Ectodermal cell (in vitro differentiated cells): ENCODE data around the gene DCDC2C.

ENCODE experiments used
- H3K27ac ChIP-seq: 2 replicates; pipeline ENCODE4 v1.7.0; 2013; ENCODE audit warnings: mild to moderate bottlenecking, low read depth, low read length; ENCODE audit not compliant: insufficient read depth, poor library complexity, severe bottlenecking
- H3K27me3 ChIP-seq: 2 replicates; pipeline ENCODE4 v1.7.0; 2013; ENCODE audit warnings: mild to moderate bottlenecking, low read length; ENCODE audit not compliant: insufficient read depth, control insufficient read depth, poor library complexity, severe bottlenecking
- H3K36me3 ChIP-seq: one replicate; pipeline ENCODE4 v1.7.0; 2013; ENCODE audit warnings: low read length; ENCODE audit not compliant: control insufficient read depth, insufficient read depth
- H3K4me1 ChIP-seq: one replicate; pipeline ENCODE4 v1.7.0; 2013; ENCODE audit warnings: low read length; ENCODE audit not compliant: control insufficient read depth, insufficient read depth
- H3K4me3 ChIP-seq: 2 replicates; pipeline ENCODE4 v1.7.0; 2013; ENCODE audit warnings: low read depth, low read length, control low read depth; ENCODE audit not compliant: insufficient read depth
- H3K9me3 ChIP-seq: 2 replicates; pipeline ENCODE4 v1.7.0; 2013; ENCODE audit warnings: mild to moderate bottlenecking, low read length, moderate library complexity; ENCODE audit not compliant: control insufficient read depth
- WGBS, 2 experiments: methylation state at CpG; one replicate each; pipeline ENCODE4 v1.1.7; 2013; ENCODE audit warnings: missing lambda C conversion rate in 2 of 2; 5-methylcytosine and 5-hydroxymethylcytosine counted together

The DCDC2C gene

DNA sequence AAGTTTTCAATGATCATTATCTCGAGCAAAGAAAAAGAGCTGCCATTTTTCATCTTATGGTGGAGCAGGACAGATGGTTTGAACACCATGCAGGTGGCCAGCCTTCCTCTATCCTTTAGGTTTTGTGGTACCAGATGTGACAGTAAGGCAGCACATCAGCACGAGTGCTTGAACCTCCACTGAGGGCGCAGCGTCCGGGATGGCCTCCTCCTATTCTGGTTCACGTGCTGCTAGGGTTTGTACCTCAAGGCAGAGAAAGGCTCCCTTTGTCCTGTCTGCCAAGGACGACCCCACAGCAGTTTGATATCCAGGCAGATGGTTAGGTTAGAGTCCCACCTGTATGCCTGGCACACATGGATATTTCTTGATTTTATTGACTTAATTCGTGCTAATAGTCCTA is 50.2 kb downstream of the DCDC2C start:
- Histone ChIP-seq H3K27me3 (no peaks in the 10 kb centered on the region), H3K4me3 (no peak overlapping the region), H3K36me3 (no peaks in the 10 kb centered on the region), H3K27ac (no peak overlapping the region), H3K9me3 (no peaks in the 10 kb centered on the region), H3K4me1 (no peaks in the 10 kb centered on the region)
- WGBS, 2 experiments = 93 to 94% methylated on average over 8 of the region's 8 CpGs

DNA sequence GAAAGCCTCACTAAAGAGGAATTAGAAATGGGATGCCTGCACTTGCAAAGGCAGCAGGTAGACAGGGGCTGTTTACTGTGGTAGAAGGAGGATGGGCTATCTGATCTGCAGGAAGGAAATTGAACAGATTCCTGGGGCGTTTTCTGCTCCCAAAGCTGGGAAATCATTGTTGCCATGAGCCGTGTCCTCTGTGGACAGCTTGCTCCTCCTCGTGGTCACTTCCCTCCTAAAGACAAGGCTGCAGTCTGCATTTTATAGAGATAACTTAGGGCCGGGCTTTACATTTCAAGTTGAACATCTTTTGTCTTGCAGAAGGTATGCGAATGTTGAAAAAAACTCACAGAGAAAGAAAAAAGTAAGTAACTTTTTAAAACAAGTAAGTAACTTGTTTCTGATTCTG is 50.9 kb downstream of the DCDC2C start:
- Histone ChIP-seq H3K36me3 (no peaks in the 10 kb centered on the region), H3K27me3 (no peaks in the 10 kb centered on the region), H3K4me1 (no peaks in the 10 kb centered on the region), H3K4me3 (no peak overlapping the region), H3K27ac (no peak overlapping the region), H3K9me3 (no peaks in the 10 kb centered on the region)
- 67 to 68% methylated on average over 5 of the region's 5 CpGs for WGBS, 2 experiments

DNA sequence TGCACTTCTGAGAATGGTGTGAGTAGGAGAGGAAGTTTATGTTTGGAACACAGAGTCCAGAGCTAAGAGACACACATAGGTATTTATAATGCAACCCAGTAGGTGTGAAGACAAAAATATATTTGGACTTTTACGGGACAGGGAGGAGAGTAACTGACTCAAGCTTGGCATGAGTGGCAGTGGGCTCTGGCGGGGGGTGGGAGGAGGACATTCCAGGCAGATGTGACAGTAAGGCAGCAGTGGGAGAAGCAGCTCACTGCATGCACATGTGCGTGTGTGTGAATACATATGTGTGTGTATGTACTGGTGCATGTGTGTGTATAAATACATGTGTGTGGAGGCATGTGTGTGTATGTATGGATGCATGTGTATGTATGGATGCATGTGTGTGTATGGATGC is 51.4 kb downstream of the DCDC2C start:
- Histone ChIP-seq H3K27ac (no peak overlapping the region), H3K9me3 (no peaks in the 10 kb centered on the region), H3K27me3 (no peaks in the 10 kb centered on the region), H3K4me1 (no peaks in the 10 kb centered on the region), H3K36me3 (no peaks in the 10 kb centered on the region), H3K4me3 (no peak overlapping the region)
- 95 to 96% methylated on average over 3 of the region's 3 CpGs for WGBS, 2 experiments

DNA sequence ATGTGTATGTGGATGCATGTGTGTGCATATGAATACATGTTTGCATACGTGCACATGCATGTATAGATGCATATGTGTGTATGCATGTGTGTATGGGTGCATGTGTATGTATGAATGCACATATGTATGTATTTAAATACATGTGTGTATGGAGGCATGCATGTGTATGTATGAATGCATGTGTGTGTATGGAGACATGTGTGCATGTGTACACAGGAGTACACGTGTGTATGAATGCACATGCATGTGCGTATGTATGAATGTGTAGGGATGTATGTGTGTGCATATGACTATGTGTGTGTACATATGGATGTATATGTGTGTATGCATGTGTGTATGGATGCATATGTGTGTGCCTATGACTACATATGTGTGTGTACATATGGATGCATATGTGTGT is 51.9 kb downstream of the DCDC2C start:
- no peaks in the 10 kb centered on the region for H3K9me3 ChIP-seq
- 91% methylated on average over 3 of the region's 3 CpGs for WGBS, 2 experiments

DNA sequence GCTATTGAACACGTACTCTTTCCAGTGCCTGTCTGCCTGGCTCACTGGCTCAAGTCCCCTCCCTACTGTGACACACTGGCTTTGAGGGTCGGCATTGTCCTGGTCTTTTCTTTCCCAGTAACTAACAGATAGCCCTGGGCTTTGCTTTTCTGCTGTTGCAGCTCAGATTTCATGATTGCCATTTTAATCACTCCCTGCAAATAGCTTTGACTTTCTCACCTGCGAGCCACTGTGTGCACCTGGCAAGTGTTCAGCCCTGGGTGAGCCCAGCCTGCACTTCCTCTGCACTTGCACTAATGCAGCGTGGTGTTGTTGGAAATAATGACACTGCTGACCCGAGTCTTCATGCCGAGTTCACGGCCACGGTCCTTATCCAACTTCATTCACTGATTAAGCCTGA is 52.9 kb downstream of the DCDC2C start:
- Histone ChIP-seq H3K9me3 (no peaks in the 10 kb centered on the region), H3K36me3 (no peaks in the 10 kb centered on the region), H3K4me1 (no peaks in the 10 kb centered on the region), H3K27me3 (no peaks in the 10 kb centered on the region), H3K4me3 (no peak overlapping the region), H3K27ac (no peak overlapping the region)
- WGBS, 2 experiments = 85 to 86% methylated on average over 8 of the region's 8 CpGs

More for the DNA sequence above, 51.9 kb downstream of the DCDC2C start:
- Histone ChIP-seq H3K27me3 (no peaks in the 10 kb centered on the region), H3K4me3 (no peak overlapping the region), H3K36me3 (no peaks in the 10 kb centered on the region), H3K27ac (no peak overlapping the region), H3K4me1 (no peaks in the 10 kb centered on the region)

DNA sequence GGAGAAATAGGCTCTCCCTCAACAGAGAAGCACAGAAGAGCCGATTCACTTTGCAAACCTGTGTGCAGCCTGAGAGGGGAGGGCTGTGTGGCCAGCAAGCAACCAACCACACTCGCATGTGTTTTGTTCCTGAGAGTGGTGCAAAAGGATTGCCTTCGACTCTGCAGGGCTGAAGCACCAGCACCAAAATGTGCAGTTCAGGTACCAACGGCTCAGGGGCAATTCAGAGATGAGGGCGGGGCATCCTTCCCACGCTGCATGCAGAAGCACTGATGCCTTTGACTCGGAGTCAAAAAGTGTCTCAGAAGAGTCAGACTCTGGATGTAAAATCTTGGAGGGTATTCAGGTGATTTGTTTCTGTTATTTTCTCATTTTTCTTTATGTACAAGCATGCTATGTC is 55.5 kb downstream of the DCDC2C start:
- 86 to 91% methylated on average over 7 of the region's 7 CpGs for WGBS, 2 experiments
- Histone ChIP-seq H3K27me3 (no peaks in the 10 kb centered on the region), H3K4me3 (no peak overlapping the region), H3K9me3 (no peaks in the 10 kb centered on the region), H3K4me1 (no peaks in the 10 kb centered on the region), H3K36me3 (no peaks in the 10 kb centered on the region), H3K27ac (no peak overlapping the region)

DNA sequence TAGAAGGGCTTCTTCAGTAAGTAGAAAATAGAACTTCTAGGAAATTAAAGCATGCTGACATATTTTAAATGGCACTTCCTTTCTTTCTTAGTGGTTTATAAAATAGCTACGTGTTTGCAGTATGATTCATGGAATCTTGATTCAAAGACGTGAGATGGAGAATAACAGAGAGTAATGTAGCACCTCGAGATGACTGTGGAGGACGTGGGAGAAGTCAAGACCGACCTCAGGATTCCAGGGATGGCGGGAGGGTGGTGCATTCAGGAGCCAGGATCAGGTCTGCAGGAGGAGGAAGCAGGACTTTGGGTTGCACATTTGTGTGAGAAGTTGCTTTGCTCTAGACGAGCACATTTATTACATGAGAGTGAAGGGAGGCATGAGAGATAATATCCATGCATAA is 56.0 kb downstream of the DCDC2C start:
- Histone ChIP-seq H3K4me3 (no peak overlapping the region), H3K27me3 (no peaks in the 10 kb centered on the region), H3K36me3 (no peaks in the 10 kb centered on the region), H3K4me1 (no peaks in the 10 kb centered on the region), H3K27ac (no peak overlapping the region), H3K9me3 (no peaks in the 10 kb centered on the region)
- 88 to 92% methylated on average over 7 of the region's 7 CpGs for WGBS, 2 experiments

DNA sequence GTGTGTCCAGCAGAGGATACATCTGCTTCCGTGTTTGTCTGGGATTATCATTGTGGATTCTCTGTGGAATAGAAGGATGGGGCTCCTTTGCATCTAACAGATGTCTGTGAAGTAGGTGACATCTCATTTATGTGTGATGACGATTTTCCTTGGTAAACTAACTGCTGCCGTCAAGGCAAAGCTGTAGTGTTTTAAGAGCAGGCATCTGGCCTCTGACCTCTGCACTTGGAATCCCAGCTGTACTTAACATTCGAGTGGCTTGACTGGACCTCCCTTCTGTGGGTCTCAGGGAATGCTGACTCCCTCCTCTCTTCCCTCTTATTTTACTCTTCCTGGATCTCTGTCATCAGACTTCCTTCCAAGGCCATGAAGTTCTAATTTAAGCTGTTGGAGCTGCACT is 56.4 kb downstream of the DCDC2C start:
- Histone ChIP-seq H3K36me3 (no peaks in the 10 kb centered on the region), H3K27ac (no peak overlapping the region), H3K27me3 (no peaks in the 10 kb centered on the region), H3K4me3 (no peak overlapping the region), H3K9me3 (no peaks in the 10 kb centered on the region), H3K4me1 (no peaks in the 10 kb centered on the region)
- WGBS, 2 experiments = 90 to 92% methylated on average over 4 of the region's 4 CpGs

DNA sequence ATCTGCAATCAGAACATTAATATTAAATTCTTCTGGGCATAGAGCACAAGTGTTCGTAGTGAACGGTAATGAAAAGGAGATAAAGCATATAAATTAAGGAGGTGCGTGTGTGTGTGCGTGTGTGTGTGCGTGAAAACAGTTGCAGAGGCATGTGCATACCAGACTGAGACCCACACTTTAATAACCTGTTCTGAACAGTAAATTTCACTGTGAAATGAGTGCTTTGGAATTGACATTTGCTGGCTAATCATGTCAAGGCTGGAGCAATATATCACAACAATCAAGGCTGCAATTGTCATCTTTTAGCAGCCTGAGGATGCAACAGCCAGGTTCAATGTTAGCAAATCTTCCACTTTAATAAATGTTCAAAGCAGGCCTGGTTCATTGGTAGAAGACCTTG is 57.9 kb downstream of the DCDC2C start:
- H3K27ac ChIP-seq = no peak overlapping the region
- no peaks in the 10 kb centered on the region for H3K9me3 ChIP-seq
- H3K4me3 ChIP-seq = no peak overlapping the region
- no peaks in the 10 kb centered on the region for H3K36me3 ChIP-seq
- no peaks in the 10 kb centered on the region for H3K4me1 ChIP-seq
- no peaks in the 10 kb centered on the region for H3K27me3 ChIP-seq
- WGBS, 2 experiments = 89 to 93% methylated on average over 5 of the region's 5 CpGs

DNA sequence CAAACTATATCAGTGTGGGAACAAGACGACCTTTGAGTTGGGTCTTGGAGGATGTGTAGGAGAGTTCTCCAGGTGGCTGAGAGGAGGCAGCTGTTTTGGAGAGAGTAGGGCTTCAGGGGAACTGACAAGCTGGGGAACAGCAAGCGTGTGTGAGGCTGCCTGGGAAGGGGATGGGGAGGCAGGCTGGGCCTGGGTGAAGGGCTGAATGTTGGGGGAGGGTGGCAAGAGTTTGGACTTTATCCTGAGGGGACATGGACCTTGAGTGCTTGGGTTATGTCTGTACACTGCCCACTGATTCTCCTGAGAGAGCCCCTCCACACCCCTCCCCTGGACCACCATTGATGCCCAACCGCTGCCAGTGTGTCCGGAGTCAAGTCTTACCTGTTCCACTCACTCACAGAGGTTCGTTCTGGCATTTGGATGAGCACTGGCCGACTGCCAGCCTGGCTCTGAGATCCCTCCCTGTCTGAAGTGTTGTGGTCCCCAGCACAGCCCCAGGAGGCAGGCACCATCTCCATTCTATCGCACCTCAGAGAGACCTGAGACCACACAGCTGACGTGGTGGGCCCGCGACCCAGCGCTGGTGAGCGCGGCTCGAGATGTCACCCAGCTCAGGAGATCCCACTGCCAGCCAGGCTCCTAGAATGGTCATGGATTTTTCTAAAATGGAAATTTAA is 59.5 kb downstream of the DCDC2C start:
- H3K27me3 ChIP-seq = no peaks in the 10 kb centered on the region
- no peaks in the 10 kb centered on the region for H3K36me3 ChIP-seq
- 87 to 89% methylated on average over 14 of the region's 14 CpGs for WGBS, 2 experiments
- H3K4me3 ChIP-seq = no peak overlapping the region
- no peaks in the 10 kb centered on the region for H3K9me3 ChIP-seq
- H3K27ac ChIP-seq = no peak overlapping the region
- no peaks in the 10 kb centered on the region for H3K4me1 ChIP-seq

DNA sequence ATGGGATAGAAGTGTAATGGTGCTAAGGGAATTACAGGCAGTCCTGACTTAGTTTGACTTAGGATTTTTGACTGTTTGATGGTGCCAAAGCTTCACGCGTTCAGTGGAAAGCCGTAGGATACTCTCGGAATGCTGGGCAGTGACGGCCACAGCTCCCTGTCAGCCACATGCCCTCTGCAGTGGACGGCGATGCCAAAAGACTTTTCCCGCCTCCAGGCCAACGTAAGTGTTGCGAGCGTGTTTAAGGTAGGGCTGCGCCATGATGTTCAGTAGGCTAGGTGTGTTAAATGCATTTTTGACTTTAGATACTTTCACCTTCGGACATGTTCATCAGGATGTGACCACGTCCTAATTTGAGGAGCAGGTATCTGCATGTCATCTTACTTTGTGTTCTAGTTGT is 63.4 kb downstream of the DCDC2C start:
- Histone ChIP-seq H3K27ac (no peak overlapping the region), H3K36me3 (no peaks in the 10 kb centered on the region), H3K4me3 (no peak overlapping the region), H3K27me3 (no peaks in the 10 kb centered on the region), H3K9me3 (no peaks in the 10 kb centered on the region), H3K4me1 (no peaks in the 10 kb centered on the region)
- WGBS, 2 experiments = 89 to 90% methylated on average over 14 of the region's 14 CpGs
